Psoas muscle (tissue), 8 donors: ENCODE data around the gene TM9SF4. TPM values are rescaled to one million over a fixed set of nuclear protein-coding genes. Genes with fewer than 3 reads are reported as not detected.

Experiments used
- ATAC-seq, 4 donors: fragments of 200-7000 bp; cut with Tn5 transposase; one replicate each; pipeline ENCODE4 v1.9.1; 2020; ENCODE audit warnings: moderate library complexity in 3 of 4, mild to moderate bottlenecking in 2 of 4
- DNase-seq, 2 donors: peaks; one replicate each; pipeline ENCODE4 v3.0.0-alpha.2; 2020
- H3K27ac ChIP-seq: fragments of 200-600 bp; one replicate; pipeline ENCODE4 v1.8.0; 2022
- H3K27me3 ChIP-seq, 3 donors: fragments of 200-600 bp in 1 of 3; one replicate each; pipeline versions ENCODE4 v1.6.1 to v1.8.0; 2013 to 2022; ENCODE audit warnings: low read length in 2 of 3, mild to moderate bottlenecking in 2 of 3, moderate library complexity in 1 of 3; ENCODE audit not compliant: insufficient read depth in 3 of 3
- H3K36me3 ChIP-seq, 2 donors: fragments of 200-600 bp in 1 of 2; one replicate each; pipeline versions ENCODE4 v1.6.1 to v1.8.0; 2013 to 2022; ENCODE audit warnings: low read depth in 1 of 2, mild to moderate bottlenecking in 1 of 2, moderate library complexity in 1 of 2; ENCODE audit not compliant: insufficient read depth in 1 of 2
- H3K4me1 ChIP-seq: fragments of 200-600 bp; one replicate; pipeline ENCODE4 v1.8.0; 2022
- H3K4me3 ChIP-seq: fragments of 200-600 bp; one replicate; pipeline ENCODE4 v1.8.0; 2022; ENCODE audit warnings: mild to moderate bottlenecking
- H3K9me3 ChIP-seq: fragments of 200-600 bp; one replicate; pipeline ENCODE4 v1.8.0; 2022
- WGBS, 3 donors: extraction: QIAGEN DNeasy Blood & Tissue Kit; methylation state at CpG; one replicate each; pipeline versions ENCODE4 v1.1.6 to v1.1.7; 2013; 5-methylcytosine and 5-hydroxymethylcytosine counted together
- intact Hi-C, 2 donors: fragments of 100-400 bp; cut with DNase I; formaldehyde crosslinking; loops; one replicate each; pipeline versions ENCODE4 v1.11.0 to v1.14.2; 2022
- polyA plus RNA-seq, 3 donors: library from polyadenylated mRNA; stranded (reverse); fragments of 200-250 nt; gene quantifications; one replicate each; pipeline ENCODE4 v1.2.3, GENCODE V29; 2013
- total RNA-seq, 4 donors: library from RNA; stranded (reverse); fragmentation: NEBNext Ultra II Directional in 2 of 4; extraction: Animal tissue kit (Norgen Biotek cat#: 25700) in 2 of 4; gene quantifications; one replicate each; pipeline versions ENCODE4 v1.2.1 to v1.2.4, GENCODE V29; 2021 to 2023
- TF ChIP-seq, protein P1 (sequence below): fragments of 200-600 bp; IDR thresholded peaks from one replicate; pipeline ENCODE4 v1.8.0; 2022; ENCODE audit warnings: antibody characterized with exemption
- donor health status: healthy with polysubstance abuse.
- donor health status: DM: no; HTN: no; CAD: no; lungs with moderate emphysema.
- donor health status: Bipolar disorder and iron deficiency.
- donor health status: healthy.
- donor health status: DM: yes; HTN: yes; CAD: no.
- donor health status: DM: no; HTN: no; CAD: no.
- donor health status: DM: no; HTN: no; CAD: no.
- donor health status: DM: yes; HTN: yes; CAD: no.

The TM9SF4 gene
- total and polyA plus RNA-seq, 7 donors, result 14.0 to 28.0 (median 25.7) TPM

DNA sequence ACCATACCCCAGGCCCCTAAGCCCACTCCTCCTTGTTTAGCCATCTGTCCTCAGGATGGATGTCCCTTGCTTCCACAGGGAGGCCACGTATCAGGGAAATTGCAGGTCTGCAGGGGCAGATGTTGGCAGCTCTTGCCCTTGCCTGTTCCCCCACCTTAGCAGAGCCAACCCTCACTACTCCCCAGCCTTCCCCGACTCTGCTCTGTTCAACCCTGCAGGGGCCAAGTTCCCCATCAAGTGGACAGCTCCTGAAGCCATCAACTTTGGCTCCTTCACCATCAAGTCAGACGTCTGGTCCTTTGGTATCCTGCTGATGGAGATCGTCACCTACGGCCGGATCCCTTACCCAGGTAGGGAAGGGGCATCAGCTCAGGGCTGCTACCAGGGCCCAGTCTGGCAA, 10.7 kb upstream of the TM9SF4 start:
- no peaks in the 10 kb centered on the region for H3K9me3 ChIP-seq
- no peaks in the 10 kb centered on the region for H3K36me3 ChIP-seq
- intact Hi-C loops, result no loop called here
- TF ChIP-seq, protein P1, sequence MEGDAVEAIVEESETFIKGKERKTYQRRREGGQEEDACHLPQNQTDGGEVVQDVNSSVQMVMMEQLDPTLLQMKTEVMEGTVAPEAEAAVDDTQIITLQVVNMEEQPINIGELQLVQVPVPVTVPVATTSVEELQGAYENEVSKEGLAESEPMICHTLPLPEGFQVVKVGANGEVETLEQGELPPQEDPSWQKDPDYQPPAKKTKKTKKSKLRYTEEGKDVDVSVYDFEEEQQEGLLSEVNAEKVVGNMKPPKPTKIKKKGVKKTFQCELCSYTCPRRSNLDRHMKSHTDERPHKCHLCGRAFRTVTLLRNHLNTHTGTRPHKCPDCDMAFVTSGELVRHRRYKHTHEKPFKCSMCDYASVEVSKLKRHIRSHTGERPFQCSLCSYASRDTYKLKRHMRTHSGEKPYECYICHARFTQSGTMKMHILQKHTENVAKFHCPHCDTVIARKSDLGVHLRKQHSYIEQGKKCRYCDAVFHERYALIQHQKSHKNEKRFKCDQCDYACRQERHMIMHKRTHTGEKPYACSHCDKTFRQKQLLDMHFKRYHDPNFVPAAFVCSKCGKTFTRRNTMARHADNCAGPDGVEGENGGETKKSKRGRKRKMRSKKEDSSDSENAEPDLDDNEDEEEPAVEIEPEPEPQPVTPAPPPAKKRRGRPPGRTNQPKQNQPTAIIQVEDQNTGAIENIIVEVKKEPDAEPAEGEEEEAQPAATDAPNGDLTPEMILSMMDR, result no peak
- 70 to 76% (median 74%) methylated on average over 6 of the region's 6 CpGs for WGBS, 3 donors
- no peak overlapping the region for H3K4me3 ChIP-seq
- no peak overlapping the region for H3K27ac ChIP-seq
- ATAC-seq (no peak), DNase-seq (no peak)
- H3K27me3 ChIP-seq, result peaks cover 0 to 14% (median 0%) of the 10 kb centered on the region in 3 donors
- no peaks in the 10 kb centered on the region for H3K4me1 ChIP-seq

DNA sequence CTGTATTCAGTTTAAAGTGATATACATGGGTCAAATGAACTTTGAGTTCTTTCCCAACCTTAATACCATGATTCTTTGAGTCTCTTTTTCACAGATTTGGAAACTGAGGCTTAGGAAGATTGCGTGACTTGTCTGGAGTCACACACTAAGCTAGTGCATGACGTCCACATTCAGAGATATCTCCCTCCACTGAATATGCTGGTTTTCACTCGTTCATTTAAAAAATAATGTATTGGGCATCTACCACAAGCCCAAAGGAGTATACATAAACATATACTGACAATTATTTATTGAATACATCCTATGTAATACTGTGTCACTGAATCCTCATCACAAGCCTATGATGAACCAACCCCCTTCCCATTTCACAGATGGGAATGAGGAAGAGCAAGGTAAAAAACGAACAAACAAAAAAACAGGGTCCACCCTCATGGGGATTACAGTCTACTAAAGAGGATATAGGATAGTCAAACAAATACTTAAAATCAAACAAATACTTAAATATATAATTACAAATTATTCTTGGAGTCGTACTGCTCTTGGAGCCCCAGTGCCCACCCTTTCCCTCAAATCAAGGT, 611 bp upstream of the TM9SF4 start:
- DNase-seq, result no peak
- Histone ChIP-seq H3K4me3 (peak overlapping the region; percentile 88), H3K27ac (peak overlapping the region; percentile 99), H3K27me3 (no peaks in the 10 kb centered on the region), H3K9me3 (no peaks in the 10 kb centered on the region), H3K4me1 (peaks cover 24% of the 10 kb centered on the region), H3K36me3 (no peaks in the 10 kb centered on the region)
- intact Hi-C loops, result no loop called here
- TF ChIP-seq, protein P1, result no peak
- WGBS, 3 donors, result 51 to 61% (median 56%) methylated on average over 5 of the region's 5 CpGs
- ATAC-seq, result peak in 1 of 4 donors; percentile 1

DNA sequence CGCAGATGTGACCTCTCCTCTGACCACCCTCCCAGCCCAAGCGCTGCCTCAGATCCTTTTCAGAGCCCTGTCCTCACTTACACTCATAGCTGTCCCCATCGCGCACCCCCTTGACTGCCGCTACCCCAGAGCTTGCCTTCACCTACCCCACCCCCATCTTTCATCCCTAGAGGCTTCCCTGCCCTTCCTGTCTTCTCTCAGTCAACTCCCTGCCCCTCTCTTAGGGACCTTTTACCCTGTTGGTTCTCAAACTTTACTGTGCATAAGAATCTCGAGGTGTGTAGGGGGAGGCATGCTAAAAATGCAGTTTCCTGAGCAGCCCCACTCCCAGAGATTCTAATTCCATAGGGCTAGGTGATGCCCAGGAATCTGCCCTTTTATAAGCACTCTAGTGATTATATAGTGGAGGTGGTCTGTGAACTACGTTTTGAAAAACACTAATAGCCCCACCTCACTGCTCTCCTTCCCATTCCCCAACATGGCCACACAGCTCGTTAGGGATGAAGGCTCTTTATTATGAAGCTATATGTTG, 725 bp downstream of the TM9SF4 start:
- TF ChIP-seq, protein P1, result no peak
- peak overlapping the region; percentile 88 for H3K4me3 ChIP-seq
- peaks cover 0 to 2% of the 10 kb centered on the region in 2 donors for H3K36me3 ChIP-seq
- DNase-seq, result no peak
- no peaks in the 10 kb centered on the region for H3K27me3 ChIP-seq
- peak overlapping the region; percentile 99 for H3K27ac ChIP-seq
- no peaks in the 10 kb centered on the region for H3K9me3 ChIP-seq
- ATAC-seq, result peak in 1 of 4 donors; percentile 11
- H3K4me1 ChIP-seq, result peaks cover 24% of the 10 kb centered on the region
- intact Hi-C loops, result loop anchor here in 1 of 2 donors (10.0 kb wide), 1 partner anchor 95 kb away; the partner anchor contains the start of genes PLAGL2 and POFUT1
- 1 to 2% (median 1%) methylated on average over 8 of the region's 8 CpGs for WGBS, 3 donors

DNA sequence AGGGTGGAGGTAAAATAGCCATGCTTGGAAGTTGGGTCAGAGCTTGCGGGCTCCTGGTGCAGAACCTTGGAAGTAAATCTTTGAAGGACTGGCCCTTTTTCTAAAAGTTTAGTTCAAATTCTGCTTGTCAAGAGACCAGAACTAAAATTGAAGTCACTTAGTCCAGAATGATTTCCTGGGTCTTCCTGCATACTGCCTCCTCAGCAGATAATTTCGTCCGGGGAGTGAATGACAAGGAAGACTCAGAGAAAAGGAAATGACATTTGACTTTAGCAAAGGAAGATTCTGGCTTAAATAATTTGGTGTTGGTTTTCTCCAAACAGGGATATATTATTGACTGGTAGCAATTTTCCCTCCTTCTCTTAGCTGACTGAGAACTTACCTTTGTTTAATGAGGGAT, 1.2 kb downstream of the TM9SF4 start:
- Histone ChIP-seq H3K27ac (no peak overlapping the region), H3K4me1 (peaks cover 29% of the 10 kb centered on the region)

More for the DNA sequence above, 1.2 kb downstream of the TM9SF4 start:
- ATAC-seq (no peak), DNase-seq (no peak)
- Histone ChIP-seq H3K36me3 (peaks cover 0 to 2% of the 10 kb centered on the region in 2 donors), H3K4me3 (peak overlapping the region; percentile 88), H3K27me3 (no peaks in the 10 kb centered on the region), H3K9me3 (no peaks in the 10 kb centered on the region)
- TF ChIP-seq, protein P1, result no peak
- 59 to 81% (median 72%) methylated on average over 3 of the region's 3 CpGs for WGBS, 3 donors
- intact Hi-C loops, result loop anchor here in 1 of 2 donors (10.0 kb wide), 1 partner anchor 94 kb away; the partner anchor contains the start of genes PLAGL2 and POFUT1
